GM18517 (cell line): ENCODE results near the gene HOXB4.

ENCODE experiments used
- ATAC-seq: cut with Tn5 transposase; IDR thresholded peaks from one replicate; pipeline ENCODE4 v1.9.1; 2021; ENCODE audit warnings: mild to moderate bottlenecking, moderate library complexity; ENCODE audit not compliant: unreplicated experiment

The HOXB4 gene

GRCh38 chr17:48601539-48602425, 23.6 kb upstream of the HOXB4 start:
- ATAC-seq: no peak

DNA sequence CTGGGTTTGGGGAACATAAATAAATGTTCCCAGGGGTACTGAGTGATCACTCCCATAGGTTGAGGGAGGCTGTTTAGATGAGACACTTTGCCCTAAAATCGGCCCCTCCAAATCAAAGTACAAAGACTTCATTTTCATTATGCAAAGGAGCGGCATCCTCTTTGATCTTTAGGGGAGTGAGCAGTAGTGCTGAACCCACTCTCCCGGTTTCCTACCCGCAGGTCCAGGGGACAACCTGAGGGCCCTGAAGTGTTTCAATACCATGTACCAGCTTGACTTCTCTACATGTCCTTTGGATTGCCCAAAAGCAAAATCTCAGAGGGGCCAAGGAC, 23.0 kb upstream of the HOXB4 start:
- ATAC-seq: no peak

GRCh38 chr17:48600244-48601098, 22.3 kb upstream of the HOXB4 start:
- ATAC-seq: no peak

DNA sequence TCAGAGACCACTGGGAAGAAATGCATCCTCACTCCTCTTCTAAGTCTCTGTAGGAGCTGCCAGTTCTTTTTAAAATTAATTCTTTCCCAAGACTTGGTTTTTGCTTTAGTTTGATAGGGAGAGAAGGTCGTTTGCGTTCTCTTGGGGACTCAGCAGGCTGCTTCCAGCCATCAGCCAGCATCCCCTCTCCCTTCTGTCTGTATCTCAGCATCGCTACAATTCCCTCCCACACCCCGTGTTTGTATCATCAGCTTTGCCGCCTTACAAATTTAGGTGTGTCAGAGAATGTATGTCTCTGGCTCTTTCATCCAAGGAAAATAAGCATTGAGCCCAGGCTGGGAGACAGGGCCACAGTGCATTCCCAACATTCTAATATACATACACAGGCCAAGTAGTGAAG, 21.2 kb upstream of the HOXB4 start:
- no peak for ATAC-seq

GRCh38 chr17:48598736-48599135, 20.6 kb upstream of the HOXB4 start:
- no peak for ATAC-seq

DNA sequence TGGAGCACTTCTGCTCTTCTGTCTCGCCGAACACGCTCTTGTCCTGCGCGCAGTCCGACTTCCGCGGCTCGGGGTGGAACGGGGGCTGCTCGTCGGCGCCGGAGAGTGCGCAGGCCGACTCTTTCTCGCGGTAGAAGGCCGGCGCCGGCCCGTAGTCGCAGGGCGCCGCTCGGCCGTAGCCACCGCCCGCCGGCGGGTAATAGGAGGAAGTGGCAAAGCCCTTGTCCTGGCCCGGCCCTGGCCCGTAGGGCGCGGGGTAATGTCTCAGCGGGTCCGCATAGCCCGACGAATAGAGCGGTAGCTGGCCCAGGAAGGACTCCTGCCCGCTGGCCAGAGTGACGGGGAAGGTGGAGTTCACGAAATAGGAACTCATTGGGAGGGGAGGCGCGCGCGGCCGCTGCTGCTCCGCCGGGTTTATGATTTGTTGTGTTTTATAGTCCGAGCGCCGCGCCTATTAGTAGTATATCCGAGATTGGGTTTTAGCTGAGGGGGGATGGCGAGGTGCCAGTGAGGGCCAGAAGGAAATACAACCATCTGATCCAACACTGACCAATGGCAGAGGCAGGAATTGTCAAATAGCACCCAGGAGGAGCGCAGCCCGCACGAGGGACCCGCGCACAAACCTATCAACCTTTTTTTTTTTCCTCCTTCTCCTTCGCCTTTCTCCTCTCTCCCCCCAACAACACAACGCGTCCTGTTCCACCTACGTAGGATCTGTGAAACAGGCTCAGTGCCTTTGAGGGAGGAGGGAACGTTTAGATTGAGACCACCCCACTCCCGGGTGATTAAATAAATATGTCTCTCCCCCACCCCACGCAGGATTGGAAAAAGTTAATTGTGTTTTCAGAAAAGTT, 19.9 kb upstream of the HOXB4 start:
- ATAC-seq: no peak

- no peak for ATAC-seq
Observed at GRCh38 chr17:48597528-48597777, 19.3 kb upstream of the HOXB4 start.

DNA sequence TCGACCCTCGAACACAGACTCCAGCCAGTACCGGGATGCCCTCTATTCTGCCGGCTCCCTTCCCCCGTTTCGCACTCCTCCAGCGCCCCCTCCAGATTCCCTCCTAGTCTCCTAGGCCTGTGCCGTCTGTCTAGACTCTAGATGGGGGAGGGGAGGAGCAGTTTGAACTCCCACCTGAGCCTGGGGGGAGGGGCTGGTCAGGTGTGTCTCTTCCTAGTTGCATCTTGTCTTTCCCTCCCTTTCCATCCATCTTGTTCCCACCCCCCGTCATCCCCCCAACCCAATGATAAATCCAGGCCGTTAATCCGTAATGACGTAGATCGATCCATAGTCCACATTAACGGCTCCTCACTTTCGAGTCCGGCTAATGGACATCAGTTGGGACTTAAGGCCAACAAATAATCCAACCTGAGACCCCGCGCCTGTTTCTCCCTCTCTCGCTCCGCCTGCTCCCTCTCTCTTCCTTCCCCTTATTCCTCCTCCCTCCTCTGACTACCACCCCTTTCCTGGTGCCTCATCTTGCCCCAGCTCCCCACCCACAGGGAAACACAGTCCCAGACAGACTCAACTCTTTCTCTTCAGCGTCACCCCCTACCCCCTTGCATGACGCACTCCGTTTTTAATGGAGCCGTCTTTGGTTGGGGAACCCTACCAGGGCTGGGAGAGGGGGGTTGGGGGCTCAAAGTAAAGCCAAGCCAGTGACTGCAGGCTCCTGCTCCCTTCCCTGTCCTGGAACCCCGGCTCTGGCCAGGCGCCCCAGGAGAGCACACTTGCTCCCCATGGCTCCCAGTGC, 18.8 kb upstream of the HOXB4 start:
- ATAC-seq: no peak

- no peak for ATAC-seq
Observed at GRCh38 chr17:48596000-48596734, 18.0 kb upstream of the HOXB4 start.

DNA sequence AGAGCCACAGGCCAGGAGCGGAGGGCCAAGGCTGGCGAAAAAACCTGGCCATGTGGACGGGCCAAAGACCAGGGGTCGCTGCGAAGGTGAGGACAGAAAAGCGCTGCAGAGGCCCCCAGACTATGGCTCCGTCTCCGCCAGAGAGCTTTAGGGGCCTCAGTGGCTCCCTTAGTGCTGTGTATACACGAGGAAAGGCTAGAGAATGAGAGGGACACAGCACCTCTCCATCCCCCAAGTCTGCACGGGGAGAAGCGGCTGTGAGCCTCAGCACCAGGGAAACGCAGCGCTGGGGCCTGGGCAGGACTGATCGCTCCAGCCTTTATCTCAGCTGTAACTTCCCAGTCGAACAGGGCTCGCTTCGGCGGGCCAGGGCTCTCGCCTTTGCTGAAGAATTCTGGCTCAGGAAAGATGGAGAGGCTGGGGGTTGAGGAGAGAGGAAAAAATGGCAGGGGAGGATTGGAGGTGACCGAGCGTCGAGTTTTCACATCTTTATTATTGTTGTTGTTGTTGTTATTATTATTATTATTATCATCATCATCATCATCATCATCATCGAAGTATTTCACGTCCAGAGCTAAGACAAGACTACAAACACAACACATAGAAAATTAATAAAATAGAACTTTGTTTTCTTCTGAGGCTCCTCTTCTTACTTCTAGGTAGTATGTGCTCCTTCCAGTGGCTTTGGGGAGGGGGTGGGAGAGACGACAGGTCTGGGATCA, 17.3 kb upstream of the HOXB4 start:
- no peak for ATAC-seq

DNA sequence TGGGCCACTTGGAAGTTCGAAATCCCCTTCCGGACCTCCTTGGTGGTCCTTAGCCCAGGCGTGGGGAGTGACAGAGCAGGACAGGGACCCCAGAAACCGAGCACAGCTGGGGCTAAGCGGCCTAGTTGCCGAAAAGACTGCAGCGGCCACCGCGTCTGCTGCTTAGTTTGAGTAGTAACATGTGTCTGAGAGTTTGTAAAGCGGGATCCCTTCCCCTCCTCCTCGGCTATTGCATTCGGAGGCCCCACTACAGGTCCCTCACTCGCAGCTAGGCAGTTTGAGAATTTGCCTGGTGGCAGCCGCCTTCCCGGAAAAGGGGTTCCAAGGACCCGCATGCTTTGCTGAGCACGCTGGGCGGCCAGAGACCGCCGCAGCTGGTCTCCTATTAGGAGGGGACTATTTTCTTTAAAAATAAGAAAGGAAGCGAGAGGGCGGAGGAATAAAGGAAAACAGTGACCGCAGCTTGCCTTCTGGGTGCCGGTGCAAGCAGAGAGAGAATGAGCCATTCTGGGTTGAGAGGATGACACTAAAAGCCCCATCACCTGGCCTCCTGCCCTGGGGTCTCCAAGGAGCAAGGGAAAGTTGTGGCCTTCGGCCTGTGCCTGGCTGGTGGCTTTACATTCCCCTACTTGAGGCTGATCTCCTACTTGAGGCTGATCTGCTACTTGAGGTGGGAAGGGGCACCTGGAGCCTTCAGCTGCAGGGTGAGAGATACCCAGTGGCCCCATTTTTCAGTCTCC, 16.6 kb upstream of the HOXB4 start:
- ATAC-seq: no peak

GRCh38 chr17:48593840-48594537, 15.8 kb upstream of the HOXB4 start:
- ATAC-seq: peak; percentile 42

DNA sequence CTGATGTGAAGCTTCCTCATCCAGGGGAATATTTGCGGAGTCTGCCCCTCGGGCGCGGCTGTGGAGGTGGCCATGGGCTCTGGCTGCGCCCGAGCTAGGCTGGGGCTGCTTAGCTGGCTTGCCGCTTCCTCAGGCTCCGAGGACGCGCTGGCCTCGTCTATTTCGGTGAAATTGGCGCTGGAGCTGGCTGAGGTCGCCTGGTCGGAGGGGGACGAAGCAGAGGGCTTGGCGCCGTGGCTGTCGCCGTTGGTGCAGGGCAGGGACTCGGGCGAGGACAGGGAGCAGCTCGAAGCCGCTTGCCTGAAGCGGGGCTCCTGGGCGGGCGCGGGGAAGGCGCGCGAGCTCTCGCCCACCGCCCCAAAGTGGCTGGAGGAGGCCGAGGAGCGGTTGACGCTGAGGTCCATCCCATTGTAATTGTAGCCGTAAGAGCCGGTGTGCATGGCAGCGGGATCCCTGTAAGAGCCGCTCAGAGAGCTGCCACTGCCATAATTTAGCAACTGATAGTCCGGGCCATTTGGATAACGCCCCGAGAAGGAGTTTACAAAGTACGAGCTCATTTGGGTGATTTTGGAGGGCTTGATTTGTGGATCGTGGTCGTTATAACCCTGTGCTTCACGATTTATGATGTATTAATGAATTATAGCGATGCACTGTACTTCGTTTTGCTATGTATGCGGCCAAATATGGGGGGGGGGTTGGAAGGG, 15.1 kb upstream of the HOXB4 start, which contains the start of gene HOXB5:
Gene HOXB5 (minus strand): TSS at position 654 of the 704 bp plus-strand sequence. CDS start 97 bp downstream, at position 557.
- ATAC-seq: no peak

DNA sequence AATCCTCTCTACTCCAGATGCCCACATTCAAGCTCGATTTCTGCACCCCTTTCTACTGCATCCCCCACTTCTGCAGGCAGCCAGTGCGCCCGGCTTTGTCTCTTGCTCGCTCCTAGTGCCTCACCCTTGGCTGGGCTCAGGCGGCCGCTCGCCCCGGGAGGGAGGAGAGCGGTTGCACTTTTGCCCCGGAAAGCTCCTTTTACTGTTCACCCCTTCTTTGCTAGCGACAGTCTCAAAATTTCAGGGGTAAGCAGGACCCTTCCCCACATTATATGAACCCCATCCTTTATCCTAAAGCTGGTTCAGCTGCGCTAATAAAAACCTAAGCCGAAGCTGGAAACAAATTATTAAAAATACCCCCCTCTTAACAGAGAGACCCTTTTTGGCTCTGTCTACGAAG, 14.4 kb upstream of the HOXB4 start:
- no peak for ATAC-seq

GRCh38 chr17:48592057-48592514, 13.9 kb upstream of the HOXB4 start:
- ATAC-seq: no peak

- ATAC-seq: no peak
Observed at GRCh38 chr17:48591255-48592056, 13.3 kb upstream of the HOXB4 start.
